Esophagus squamous epithelium (tissue), 4 donors: Measurements from ENCODE around the gene CD79B.

ENCODE experiments used
- CTCF ChIP-seq, 6 experiments: fragments of 450-650 bp in 4 of 6; fragments of 200-600 bp in 2 of 6; sonication (generic) in 2 of 6; IDR thresholded peaks; one replicate each; pipeline ENCODE4 v1.5.1; 2016 to 2019; ENCODE audit warnings: antibody characterized with exemption in 6 of 6, mild to moderate bottlenecking in 4 of 6, moderate library complexity in 4 of 6
- POLR2A ChIP-seq, 4 donors: fragments of 450-650 bp; IDR thresholded peaks; one replicate each; pipeline ENCODE4 v1.6.1; 2017; ENCODE audit warnings: antibody characterized with exemption in 4 of 4, mild to moderate bottlenecking in 4 of 4, moderate library complexity in 3 of 4

- TF ChIP-seq CTCF (IDR thresholded peaks at IDR 0.05) (no peak), POLR2A (IDR thresholded peaks at IDR 0.05) (no peak)
Observed at GRCh38 chr17:63880706-63881105, 51.4 kb downstream of the CD79B start.
